ENCODE data around the gene RNF10.
"Not testable (repeated sequence)": the region's sequence is repeated elsewhere in the genome, so short reads cannot be mapped to it uniquely, and the experiment has no call there.

Gene RNF10

DNA sequence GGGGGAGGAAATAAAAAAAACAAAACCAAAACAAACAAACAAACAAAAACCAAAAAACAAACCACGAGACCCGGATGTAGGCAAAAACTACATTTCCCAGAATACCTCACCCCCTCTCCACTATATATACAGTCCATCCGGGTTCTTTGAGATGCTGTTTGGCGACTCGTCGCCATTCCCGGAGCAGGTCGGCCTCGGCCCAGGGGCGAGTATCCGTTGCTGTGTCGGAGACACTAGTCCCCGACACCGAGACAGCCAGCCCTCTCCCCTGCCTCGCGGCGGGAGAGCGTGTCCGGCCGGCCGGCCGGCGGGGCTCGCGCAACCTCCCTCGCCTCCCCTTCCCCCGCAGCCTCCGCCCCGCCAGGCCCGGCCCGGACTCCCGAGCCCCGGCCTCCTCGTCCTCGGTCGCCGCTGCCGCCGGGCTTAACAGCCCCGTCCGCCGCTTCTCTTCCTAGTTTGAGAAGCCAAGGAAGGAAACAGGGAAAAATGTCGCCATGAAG, at the start of gene RNF10:
RNF10 (plus strand) TSS at position 154 of the 500 bp plus-strand sequence. CDS start 456 bp downstream, outside the sequence.
- DNase-seq = peak; percentile 60

DNA sequence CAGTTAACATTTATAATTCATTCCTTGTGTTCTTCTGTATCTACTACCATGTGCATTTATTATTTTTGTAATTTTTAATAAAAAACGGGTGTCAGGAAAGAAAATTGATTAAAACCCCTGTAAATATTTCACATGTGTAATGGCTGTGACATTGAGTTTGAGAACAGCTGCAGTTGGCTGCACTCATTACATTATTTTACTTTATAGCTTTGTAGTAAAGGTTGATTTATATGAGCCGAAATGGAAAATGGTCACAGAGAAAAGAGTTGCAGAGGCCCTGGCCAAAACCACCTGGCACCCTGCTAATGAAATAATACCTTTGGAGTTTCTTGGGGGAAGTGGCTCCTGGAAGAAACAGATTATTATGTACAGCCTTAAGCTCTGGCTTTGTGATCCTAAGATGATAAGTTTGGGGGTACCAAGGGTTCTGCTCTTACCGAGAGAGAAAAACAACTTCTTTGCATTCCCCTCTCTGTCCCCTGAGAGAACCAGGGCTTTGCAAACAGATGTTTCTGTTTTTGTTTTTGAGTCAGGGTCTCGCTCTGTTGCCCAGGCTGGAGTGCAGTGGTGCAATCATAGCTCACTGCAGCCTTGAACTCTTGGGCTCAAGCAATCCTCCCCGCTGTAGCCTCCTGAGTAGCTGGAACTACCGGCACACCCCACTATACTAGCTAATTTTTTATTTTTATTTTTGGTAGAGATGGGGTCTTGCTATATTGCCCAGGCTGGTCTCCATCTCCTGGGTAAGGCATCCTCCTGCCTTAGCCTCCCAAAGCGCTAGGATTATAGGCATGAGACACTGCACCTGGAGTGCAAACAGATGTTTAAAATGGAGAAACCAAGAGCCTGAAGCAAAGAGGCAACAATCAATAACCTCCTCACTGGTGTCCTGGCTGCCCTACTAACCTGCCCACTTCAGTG, 47.9 kb upstream of the RNF10 start:
- no peak for DNase-seq

DNA sequence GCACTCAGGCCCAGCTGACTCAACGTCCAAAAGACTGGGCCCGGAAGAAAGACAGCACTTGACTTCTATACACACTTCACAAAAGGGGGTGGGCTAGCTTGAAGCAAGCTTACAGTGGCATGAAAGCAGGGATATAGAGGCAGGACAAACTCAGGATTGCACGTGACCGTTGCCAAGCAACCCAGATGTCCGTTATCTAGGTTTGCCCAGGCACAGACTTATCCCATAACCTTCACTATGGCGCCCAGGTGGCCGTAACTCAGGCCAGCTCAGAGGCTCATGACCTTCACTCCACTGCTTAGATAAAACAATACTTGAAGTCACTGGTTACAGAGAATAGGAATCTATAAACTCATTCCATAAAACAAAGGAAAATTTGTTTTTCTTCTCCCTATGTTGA, 46.6 kb upstream of the RNF10 start:
- DNase-seq = not testable (repeated sequence)

DNA sequence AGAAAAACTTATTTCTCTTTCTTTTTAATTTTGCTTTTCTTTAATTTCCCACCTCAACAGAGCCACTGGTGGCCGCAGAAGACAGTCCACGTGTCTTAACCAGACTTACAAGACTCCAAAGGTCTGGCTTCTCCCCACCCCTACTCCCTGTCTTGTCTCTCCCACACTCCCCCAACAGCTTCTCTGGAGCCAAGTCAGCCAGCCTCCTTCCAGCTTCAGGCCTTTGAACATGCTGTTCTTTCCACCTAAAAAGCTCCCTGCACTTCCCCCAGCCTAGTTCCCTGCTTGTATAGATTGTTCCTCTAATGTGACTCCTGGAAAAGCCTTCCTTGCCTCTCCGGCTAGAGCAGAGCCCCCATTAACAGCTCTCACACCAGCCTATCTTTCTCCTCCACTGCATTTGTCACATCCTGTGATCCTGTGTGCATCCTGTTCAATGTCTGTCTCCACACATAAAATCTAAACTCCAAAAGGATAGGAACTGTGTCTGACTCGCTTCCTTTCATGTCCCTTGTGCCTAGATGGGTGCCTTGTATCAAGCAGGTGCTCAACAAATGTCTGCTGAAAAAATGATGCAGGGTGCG, 46.0 kb upstream of the RNF10 start:
- no peak for DNase-seq

DNA sequence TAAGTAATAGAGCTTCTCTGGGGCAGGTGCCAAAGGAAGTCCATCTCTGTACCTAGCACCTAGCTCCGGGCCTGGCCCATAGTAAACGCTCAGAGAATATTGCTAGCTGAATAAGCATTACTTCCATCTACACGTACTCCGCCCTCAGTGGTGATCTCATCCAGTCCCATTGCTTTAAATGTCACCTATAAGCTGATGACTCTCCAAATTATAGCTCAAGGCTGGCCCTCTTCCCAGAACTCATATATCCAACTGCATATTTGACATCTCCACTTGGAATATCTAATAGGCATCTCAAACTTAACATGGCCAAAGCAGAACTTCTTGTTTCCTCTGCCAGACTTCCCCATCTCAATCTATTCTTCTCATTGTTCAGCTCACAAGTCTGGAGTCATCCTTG, 45.1 kb upstream of the RNF10 start:
- DNase-seq = no peak

DNA sequence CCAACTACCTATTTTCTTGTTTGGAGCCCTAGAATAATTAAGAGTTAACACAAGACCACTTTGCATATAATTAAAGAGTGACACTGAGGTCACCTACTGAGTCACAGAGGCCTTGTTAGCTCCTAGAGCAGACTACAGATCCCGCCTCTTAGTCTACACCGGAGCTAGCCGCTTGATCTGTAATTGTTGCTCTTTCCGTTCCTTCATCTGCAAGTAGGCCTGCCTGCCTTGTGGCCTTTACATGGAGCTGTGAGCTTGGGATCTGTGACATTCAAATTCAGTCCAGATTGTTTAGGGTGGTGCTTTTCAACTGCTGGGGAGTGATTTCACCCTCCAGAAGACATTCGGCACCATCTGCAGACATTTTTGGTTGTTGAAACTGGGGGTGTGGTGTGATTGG, 43.8 kb upstream of the RNF10 start:
- DNase-seq = no peak

DNA sequence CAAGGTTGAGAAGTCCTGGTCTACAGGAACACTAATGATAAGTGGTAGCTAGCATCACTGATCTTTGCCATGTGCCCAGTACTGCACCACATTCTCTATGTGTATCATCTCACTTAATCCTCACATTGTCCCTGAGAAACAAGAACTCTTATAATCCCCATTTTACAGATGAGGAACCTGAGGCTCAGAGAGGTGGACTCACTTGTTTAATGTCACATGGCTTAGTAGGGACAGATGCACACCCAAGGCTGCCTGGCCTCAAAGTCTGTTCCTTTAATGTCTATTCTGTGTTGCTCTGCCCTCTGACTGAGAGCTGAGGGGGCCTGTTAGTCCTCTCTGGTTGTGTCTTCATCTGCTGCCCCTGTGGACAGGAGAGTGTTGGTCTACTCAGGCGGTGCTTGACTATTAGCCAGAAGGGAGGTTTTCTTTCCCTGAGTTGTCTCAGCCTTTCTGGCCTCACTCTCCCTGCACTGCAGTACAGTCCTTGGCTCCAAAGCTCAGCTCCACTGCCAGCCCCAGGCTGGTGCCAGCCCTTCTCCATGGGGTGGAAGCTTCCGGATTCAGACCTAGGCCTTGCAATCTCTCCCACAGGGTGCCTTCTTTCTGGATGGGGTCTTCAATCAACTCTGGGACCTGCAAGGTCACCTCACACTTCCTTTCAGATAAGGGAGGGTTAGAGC, 43.2 kb upstream of the RNF10 start:
- DNase-seq = no peak

DNA sequence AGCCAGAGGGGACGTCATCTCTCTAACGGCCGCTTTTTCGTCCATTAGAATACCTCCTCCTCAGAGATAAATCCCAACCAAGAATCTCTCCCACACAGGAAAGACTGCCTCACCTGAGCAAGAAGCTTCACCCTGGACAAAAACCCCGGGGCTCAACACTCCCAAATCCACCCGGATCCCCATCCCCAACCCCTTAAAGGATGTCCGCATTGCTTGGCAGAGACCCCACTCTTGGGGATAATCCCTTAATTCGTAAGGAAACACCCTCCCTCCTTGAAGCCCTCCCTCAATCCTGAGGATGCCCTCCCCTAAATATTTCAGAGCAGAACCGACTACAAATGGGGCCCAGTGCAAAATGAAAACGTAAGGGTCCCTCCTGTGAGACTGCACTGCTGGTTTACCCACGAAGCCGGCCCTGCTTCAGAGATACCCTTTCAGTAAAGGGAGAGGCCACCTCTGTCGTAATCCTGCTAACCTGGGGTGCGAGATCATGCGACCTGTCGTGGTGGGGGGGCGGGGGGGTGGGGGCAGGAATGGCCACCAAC, 38.9 kb upstream of the RNF10 start:
- no peak for DNase-seq

DNA sequence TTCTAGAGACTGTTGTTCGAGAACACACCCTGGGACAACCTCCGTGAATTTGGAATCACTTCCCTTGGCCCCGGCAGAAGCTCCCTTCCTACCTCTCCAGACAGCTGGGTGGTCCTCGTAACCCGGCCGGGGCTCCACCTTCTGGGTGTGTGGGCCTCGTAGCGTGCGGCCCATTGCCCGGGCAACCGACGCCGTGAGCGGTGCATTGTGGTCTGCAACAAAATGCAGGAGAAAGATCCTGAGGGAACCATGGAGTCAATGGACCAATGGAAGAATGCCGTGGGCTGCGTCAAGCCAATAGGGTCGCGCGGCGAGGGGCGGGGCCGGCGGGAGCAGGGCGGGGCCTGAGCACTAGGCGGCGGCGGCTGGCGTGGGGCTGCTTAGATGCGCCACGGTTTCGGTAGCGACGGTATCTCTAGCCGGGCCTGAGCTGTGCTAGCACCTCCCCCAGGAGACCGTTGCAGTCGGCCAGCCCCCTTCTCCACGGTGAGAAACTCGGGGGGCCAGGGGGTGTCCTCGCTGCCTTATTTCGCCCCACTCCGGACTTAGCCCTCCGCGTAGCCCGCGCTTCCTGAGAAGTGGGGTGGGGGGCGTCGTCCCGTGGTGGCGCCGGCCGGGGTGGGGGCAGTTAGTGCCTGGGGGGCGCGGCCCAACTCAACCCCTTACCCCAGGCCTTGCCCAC, 38.3 kb upstream of the RNF10 start, which contains the start of gene DYNLL1:
DYNLL1 (plus strand) TSS at position 383 of the 682 bp plus-strand sequence. CDS start 309 bp downstream, outside the sequence.
- peak; percentile 98 for DNase-seq

DNA sequence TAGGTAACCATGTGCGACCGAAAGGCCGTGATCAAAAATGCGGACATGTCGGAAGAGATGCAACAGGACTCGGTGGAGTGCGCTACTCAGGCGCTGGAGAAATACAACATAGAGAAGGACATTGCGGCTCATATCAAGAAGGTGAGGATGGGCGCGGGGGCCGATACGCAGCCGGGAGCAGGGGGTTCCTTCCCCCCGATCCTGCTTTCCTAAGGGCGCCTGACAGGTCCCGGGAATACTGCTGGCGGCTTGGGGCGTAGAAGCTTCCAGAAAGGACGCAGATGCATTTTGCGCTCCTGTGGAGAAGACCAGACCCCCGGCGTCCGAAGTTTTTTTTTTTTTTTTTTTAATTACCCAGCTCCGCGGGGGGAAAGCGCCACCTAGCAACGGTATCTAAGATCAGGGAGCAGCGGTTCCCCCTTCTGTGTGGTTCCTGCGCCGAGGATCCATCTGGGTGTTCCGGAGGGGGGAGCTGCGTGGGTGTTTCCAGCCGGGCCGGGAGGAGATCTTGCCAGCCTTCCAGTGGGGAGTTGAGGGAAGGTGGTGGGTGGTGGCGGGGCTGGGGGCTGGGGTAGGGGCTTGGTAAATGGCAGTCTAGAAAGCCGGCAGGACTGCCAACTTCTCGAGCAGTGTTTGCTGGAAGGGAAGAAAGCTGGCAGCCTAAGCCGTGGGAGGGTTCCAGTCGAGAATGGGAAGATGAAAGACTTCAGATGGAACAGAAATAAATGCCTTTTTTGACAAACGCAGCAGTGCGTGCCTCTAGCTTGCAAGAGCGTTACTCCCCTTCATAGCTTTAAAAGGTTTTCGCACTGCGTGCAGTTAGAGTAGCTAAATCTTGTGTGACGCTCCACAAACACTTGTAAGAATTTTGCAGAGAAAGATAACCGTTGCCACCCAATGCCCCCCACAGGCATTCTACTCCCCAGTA, 37.5 kb upstream of the RNF10 start:
- peak; percentile 36 for DNase-seq

DNA sequence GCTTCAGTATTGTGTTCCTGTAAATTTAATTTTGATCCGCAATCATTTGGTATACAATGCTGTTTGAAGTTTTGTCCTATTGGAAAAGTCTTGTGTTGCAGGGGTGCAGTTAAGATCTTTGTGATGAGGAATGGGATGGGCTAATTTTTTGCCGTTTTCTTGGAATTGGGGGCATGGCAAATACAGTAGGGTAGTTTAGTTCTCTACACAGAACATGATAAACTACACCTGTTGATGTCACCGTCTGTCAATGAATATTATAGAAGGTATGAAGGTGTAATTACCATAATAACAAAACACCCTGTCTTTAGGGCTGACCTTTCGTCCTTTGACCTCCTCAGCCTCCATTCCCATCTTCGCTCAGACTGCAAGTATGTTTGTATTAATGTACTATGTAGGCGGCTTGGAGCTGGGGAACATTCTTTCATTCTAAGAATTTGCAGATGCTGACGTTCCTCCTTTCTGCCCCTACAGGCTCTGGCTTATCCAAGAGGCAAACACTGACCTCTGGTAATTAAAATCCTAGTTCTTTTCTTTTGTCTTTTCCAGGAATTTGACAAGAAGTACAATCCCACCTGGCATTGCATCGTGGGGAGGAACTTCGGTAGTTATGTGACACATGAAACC, 36.5 kb upstream of the RNF10 start:
- DNase-seq = no peak

DNA sequence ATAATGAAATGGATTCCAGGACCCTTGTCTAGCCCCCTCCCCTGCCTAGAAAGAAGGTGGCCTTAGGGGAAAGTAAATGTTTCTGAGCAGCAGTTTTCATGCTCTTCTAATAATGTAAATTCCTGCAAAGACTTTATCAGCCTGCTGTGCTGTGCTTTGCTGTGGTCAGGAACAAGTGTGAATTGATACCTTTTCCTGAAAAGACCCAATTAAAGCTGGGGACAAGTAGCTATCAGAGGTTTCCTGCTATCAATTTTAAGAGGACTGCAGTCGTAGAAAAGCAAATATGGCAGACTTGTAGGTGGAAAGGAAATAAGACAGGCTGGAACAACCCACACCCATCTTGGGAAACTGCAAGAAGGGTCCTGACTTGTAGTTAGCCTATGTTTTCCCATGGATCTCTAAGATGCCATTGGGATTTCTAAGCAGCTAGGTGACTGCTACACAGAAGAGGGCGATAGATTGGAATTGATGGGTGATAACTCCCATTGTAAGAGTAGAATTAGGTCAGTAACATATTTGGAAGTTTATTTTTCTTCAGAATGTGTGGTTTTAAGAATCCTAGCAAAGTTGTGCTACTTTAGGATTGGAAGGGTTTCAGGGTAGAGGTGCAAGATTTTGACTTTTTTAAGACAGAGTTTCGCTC, 35.2 kb upstream of the RNF10 start:
- no peak for DNase-seq

DNA sequence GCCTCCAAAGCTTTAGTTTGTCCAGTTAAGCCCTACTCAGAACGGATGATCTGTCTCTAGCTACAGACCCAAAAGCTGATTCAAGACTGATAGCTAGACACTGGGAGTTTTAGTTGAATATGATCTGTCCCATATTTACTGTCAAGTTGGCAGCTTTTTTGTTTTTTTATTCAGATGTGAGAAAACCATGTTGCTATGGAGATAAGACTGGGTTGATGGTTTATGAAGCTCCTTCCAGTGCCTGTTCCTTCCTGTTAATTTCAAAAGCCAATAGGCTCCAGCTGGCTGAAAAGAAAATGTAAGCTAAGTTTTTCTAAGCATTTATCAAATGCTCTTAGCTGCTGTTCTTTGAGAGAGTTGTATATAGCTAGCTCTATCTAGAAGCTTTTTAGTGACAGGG, 33.6 kb upstream of the RNF10 start:
- DNase-seq = no peak

DNA sequence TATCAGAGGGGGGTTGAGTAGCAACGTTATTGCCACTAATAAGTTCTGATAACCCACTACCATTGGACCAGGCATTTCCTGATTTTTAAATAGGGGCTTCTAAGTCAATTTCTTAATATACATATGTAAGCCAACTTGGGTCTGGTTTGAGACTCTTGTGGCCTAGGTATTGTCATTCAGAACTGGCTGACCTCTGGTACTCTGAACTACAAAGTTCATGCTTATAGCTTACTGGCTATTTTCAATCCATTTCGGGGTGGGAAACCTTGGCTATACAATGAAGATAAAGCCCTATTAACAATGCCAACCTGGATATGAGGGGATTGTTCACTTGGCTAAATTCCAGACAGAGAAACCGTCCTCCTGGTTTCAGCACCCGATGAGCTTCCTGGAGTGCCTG, 29.6 kb upstream of the RNF10 start:
- no peak for DNase-seq

DNA sequence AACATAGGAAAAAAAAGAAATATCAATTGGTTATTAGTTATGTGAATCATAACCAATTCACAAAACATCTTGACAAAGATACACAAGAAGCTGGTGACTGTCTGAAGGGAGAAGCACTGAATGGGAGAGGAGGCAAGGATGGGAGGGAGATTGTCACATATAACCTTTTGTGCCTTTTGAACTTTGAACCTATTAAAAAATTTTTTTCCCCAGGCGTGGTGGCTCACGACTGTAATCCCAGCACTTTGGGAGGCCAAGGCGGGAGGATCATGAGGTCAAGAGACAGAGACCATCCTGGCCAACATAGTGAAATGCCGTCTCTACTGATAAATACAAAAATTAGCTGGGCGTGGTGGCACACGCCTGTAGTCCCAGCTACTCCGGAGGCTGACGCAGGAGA, 25.6 kb upstream of the RNF10 start:
- DNase-seq = no peak

DNA sequence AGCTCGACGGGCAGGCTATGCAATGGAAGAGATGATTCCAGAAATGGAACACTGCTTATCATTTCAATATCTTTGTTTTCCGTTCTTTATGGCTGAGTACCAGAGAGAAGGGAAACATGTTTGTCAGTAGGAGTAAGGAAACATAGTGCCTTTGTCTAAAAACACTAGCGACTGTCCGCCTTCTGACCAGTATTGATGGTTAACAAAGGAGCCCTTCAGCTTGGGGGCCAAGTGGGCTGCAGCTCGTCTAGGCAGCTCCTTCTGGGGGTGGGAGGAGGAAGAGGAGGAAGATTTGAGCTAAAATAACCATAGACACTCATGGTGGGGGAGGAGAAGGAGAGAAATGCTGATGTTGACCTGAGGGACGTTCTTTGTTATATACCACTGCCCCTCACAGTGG, 20.2 kb upstream of the RNF10 start:
- no peak for DNase-seq

DNA sequence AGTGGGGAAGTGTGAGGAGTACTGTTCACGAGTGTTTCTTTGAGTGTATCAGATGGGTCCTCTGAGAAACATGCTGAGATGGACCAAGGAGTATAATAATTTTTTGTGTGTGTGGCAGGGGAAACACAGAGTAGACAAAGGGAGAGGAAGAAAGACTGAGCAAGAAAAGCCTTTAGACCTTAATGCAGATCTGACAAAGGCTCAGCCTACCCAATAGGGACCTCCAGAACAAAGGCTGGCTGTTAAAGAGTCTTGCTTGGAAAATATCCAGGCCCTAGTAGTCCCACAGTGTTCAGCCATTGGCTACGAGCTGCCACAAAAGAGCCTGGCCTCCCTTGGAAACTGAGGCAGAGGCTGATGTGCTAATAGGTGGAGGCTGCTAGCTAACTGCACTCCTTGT, 18.7 kb upstream of the RNF10 start:
- DNase-seq = no peak

DNA sequence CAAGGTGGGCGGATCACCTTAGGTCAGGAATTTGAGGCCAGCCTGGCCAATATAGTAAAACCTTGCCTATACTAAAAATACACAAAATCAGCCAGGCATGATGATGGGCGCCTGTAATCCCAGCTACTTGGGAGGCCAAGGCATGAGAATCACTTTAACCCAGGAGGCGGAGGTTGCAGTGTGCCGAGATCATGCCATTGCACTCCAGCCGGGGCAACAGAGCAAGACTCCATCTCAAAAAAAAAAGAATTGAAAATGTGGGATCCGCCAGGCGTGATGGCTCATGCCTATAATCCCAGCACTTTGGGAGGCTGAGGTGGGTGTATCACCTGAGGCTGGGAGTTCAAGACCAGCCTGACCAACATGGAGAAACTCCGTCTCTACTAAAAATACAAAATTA, 14.8 kb upstream of the RNF10 start:
- DNase-seq = not testable (repeated sequence)

DNA sequence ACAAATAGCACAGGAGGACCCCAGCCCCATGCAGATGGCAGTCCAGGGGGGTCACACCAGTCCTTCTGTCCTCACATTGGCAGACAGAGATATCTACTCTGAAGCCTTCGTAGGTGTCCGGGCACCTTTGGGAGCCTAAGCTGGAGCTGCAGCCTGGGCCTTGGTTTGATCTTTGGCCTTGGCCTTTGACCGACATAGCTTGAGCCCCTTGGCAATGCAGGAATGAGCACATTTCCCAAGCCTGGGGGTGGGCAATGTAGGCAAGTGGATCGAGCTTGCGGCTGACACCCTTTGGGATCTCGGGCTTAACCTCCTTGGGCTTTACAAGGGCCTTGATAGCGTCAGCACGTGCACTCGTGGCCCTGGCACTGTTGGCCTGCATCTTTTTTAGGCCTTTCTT, 11.6 kb upstream of the RNF10 start:
- DNase-seq = no peak

DNA sequence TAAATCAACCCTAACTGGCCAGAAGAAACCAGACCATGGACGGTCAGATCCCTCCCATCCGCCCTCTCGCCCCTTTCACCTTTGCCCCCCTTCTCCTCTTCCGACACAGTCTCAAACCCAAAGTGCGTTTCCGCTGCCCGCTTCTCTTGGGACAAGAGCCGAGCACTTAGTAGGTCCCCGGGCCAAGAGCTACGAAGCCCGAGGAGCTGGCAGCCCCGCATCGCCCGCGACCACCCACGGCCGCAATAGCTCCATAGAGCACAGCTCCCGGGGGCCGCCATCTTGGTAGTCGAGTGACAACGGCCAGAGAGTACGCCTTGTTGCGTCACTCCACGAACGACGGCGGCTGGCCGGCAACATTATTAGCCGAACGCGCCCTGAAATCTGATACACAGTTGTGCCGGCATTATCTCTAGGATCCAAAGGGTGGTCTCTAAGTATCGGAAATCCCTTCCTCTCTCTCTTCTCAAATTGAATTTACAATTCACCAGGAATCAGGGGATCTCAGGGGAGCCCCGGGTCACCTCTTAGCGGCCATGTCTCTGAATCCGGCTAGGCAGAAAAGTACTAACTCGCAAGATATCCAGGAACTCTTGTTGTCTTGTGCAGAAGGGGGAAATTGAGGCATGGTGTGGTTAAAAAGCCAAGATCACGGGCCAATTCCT, 5.2 kb upstream of the RNF10 start, which contains the start of gene COQ5:
COQ5 (minus strand) TSS at position 298 of the 665 bp plus-strand sequence; CDS start at position 281, 17 bp downstream.
- DNase-seq = peak; percentile 86

Measured in stimulated activated CD4-positive, alpha-beta T cell treated with anti-CD3 and anti-CD28 coated beads, Interleukin-4, amount 100 ng/mL, for 1 hour (primary cell).